ENCODE measurements around the gene CAMTA1.

GRCh38 chr1:6835139-6835538 lies 49.9 kb downstream of the CAMTA1 start:
- TF ChIP-seq MAX (IDR thresholded peaks at IDR 0.05) = no peak
- no peak for TF ChIP-seq CTCF (IDR thresholded peaks at IDR 0.05; ENCODE audit: low read depth, low read length, missing input control)
- no peak for TF ChIP-seq REST (IDR thresholded peaks at IDR 0.05)
- no peak for TF ChIP-seq ZBTB33 (IDR thresholded peaks at IDR 0.05)
- no peak for TF ChIP-seq ATF3 (IDR thresholded peaks at IDR 0.05)
- no peak for TF ChIP-seq TAF1 (conservative IDR thresholded peaks at IDR 0.05)
- TF ChIP-seq YY1 (IDR thresholded peaks at IDR 0.05) = no peak
- TF ChIP-seq HNF4A (conservative IDR thresholded peaks at IDR 0.05) = no peak
- no peak for TF ChIP-seq FOXA1 (IDR thresholded peaks at IDR 0.05)
- no peak for TF ChIP-seq SP1 (IDR thresholded peaks at IDR 0.05)
- no peak for TF ChIP-seq RXRA (IDR thresholded peaks at IDR 0.05)
- TF ChIP-seq RAD21 (IDR thresholded peaks at IDR 0.05) = no peak
- TF ChIP-seq EGR1 (IDR thresholded peaks at IDR 0.05; ENCODE audit: low read depth in 2 of 2) = no peak
- no peak for TF ChIP-seq NR2F2 (IDR thresholded peaks at IDR 0.05)

All from liver (tissue), 3 donors.